GM19438 (cell line): ENCODE results near the gene SEC61A1.

Source experiments
- ATAC-seq: cut with Tn5 transposase; IDR thresholded peaks from one replicate; pipeline ENCODE4 v1.9.1; 2021; ENCODE audit warnings: low read depth; ENCODE audit not compliant: unreplicated experiment

Gene SEC61A1

DNA sequence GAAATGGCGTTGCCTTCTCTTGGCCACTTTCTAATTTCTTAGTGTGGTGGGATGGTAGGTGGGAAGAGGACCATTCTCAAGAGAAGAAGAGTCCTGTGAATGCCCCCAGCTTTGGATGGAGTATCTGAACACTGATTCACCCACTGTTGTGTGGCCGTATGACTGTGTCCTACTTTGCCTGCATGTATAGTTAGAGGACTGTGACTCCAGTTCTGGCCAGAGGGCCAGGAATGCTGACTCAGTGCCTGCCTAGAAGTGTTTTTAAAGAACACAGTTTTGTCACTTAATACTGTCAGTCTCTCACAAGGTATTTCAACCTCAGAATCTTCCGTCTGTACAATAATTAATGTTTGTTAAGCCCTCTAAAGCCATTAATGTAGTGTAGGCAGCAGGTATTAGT lies 2.1 kb downstream of the SEC61A1 start:
- no peak for ATAC-seq

DNA sequence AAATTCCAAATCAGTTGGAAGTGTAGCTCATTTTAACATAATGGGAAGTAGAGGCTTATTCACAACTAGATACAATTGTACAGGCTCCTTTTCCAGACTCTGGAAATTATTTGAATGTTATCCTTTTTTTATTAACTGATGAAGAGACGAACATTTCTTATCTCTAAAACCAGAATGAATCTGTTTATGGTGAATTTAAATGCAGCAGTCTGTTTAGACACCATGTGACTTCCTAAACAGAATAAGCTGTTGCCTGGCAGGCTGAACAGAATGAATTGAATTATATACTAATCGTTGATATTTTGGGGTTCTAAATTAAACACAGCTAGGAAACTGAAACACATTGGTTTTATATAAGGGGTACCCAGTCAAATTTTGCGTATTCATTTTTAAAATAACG lies 4.0 kb downstream of the SEC61A1 start:
- ATAC-seq = no peak

DNA sequence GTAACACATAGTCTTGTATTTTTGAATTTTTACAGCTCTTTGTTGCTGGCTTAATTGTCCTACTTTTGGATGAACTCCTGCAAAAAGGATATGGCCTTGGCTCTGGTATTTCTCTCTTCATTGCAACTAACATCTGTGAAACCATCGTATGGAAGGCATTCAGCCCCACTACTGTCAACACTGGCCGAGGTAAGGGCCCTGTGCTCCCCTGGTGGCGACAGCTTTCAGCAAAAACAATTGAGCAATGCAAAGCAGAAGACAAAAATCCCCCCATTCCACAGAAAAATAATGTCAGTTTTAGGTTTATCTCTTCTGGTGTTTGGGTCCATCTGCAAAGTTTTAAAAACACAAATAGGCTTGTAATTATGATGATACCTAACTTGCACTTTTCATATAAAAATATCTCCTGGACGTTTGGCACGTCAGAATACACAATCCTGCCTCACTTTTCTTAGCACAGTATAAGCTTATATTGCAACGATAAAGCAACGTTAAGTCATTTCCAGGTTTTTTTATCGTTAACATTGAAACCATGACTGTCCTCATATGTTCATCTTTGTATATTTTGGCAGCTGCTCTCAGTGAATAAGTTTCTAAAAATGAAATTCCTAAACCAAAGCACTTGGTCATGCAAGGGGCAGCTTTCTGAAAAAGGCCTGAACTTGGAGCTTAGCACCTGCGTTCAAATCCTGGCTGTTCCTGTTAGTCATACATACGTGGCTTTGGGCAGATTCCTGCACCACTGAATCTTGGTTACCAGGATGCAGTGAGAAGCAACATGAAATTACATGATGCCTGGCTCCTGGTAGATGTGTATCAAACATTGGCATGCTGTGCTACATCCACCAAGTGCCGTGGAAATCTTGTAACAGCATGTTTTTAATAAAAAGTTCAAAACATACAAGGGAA lies 8.5 kb downstream of the SEC61A1 start:
- ATAC-seq = no peak

DNA sequence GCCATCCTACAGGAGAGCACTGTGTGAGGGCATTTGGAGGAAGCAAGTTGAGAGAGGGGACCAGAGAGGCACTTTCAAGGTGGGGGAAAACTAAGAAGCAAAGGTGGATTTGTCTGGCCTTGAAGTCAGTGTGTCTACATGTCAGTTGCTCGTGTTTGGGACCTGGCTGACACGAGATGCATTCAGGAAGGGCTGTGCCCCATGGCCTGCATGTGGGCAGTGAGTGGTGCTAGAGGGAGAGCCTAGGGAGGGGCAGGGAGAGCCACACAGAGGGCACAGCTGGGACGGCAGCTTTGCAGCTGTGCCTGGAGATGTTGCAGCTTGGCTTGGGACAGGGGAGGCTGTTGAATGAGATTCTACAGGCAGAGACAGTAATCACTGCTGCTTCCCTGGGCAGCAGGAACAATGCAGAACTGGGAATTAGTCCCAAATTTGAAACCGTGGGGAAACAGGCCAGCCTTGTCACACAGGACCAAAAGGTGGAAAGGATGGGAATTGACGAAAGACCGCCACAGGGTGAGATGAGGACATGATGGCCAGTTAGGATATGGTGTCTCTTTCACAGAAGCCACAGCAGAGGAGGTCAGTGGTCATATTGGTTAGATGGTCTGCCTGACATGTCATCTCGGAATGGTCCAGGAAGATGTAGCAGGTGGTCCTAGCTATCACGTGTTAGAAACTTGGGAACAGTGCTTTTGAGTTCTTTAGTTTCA lies 10.0 kb downstream of the SEC61A1 start:
- no peak for ATAC-seq

DNA sequence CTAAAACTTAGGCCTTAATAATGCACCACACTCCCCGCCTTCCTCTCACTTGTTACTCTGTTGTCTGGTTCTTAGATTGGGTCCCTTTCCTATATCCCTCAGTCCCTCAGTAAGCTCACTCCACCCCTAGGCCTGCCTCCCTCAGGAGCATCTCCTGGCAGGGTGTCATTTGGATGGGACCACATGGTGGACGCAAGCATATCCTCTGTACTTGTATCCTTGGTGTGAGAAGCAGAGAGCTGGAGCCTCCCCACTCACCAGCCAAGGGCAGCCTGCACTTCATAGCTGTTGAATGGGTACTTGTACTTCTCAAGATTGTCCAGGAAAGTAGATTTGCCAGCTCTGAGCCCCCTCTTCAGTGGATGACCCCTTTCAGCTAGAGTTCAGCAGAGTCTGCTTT lies 11.6 kb downstream of the SEC61A1 start:
- ATAC-seq = no peak

DNA sequence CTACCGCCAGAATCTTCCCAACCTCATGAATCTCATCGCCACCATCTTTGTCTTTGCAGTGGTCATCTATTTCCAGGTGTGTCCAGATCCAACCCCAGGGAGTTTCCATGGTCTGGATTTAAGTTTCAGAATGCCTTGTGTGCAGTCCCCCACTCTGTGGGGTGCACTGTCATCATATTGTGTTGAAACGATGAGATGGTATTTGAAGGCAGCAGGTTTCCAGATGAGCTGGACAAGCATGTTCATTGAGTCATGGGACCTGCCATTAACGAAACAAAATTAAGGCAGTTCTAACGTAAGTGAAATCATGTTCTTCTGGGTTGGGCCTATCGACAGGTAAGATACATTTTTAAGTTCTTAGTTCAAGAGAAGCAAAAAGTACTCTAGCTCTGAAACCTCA lies 12.7 kb downstream of the SEC61A1 start:
- ATAC-seq = no peak

DNA sequence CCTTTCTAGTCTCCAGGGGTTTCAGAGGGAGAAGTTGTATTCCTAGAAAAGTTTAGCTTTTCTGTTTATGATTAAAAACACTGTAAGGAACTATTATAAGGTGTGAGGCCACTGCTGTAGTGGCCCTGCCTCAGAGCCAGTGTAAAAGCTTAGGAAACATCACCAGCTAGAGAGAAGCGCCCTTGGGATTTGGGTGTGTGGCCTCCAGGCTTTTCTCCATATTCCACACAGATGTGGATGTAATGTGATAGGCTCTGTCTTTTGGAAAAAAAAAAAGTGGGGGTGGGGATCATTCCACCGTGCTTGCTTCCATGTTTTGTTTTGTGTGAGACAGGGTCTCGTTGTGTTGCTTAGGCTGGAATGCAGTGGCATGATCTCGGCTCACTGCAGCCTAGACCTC lies 13.9 kb downstream of the SEC61A1 start:
- no peak for ATAC-seq

DNA sequence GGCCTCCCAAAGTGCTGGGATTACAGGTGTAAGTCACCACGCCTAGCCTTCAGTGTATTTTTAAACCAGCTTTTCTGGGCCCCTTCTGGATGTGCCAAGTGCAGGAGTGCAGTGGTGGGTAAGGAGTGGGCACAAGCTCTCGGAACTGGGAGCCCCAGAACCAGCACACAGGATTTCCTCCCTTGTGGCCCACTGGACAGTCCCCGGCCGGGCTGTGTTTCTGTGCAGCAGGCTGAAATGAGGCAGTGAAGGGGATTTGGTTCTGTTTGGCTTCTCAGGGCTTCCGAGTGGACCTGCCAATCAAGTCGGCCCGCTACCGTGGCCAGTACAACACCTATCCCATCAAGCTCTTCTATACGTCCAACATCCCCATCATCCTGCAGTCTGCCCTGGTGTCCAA lies 14.4 kb downstream of the SEC61A1 start:
- no peak for ATAC-seq

DNA sequence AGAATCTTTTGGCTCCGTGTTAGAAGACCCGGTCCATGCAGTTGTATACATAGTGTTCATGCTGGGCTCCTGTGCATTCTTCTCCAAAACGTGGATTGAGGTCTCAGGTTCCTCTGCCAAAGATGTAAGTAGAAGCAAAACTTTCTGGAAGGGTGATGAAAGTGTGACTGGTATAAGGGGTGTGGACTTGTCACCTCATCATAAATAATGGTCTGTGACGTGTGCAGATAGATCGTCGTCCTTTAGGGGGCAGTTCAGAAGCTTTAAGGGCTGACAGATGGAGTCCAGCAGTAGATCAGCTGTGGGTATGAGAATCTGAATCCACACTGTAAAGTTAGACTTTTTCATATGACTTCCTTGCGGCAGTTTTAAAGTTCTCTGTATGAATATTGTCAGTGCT lies 15.3 kb downstream of the SEC61A1 start:
- ATAC-seq = no peak

DNA sequence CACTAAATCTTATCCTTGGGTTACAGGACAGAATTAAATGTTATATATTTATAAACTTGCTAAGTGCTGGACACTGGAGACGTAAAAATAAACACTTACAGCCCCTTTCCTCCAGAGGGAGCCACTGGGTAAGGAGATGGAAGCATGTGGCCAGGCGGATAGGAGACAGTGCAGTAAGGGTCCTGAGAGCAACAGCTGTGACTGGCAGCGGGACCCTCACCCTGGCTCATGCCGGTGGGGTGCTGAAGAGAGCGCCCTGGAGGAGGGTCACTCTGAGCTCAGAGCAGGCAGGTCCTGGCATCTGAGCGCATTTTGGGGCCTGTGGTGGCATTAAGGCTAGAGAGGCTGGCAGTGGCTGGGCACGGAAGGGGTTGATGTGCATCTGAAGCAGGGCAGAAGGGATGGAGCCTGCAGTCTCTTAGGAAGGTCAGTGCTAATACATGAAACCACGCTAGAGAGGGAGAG lies 16.0 kb downstream of the SEC61A1 start:
- ATAC-seq = no peak

DNA sequence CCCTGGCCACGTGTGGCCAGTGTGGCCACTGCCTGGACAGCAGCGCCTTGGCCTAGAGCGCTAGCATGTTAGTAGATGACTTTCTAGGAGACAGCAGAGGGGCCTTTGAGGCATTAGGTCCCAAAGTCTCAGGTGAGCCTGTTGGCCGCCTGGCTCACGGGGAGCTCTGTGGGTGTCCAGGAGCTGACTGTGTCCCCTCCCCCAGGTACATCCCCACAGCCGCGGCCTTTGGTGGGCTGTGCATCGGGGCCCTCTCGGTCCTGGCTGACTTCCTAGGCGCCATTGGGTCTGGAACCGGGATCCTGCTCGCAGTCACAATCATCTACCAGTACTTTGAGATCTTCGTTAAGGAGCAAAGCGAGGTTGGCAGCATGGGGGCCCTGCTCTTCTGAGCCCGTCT lies 17.0 kb downstream of the SEC61A1 start:
- ATAC-seq = no peak

DNA sequence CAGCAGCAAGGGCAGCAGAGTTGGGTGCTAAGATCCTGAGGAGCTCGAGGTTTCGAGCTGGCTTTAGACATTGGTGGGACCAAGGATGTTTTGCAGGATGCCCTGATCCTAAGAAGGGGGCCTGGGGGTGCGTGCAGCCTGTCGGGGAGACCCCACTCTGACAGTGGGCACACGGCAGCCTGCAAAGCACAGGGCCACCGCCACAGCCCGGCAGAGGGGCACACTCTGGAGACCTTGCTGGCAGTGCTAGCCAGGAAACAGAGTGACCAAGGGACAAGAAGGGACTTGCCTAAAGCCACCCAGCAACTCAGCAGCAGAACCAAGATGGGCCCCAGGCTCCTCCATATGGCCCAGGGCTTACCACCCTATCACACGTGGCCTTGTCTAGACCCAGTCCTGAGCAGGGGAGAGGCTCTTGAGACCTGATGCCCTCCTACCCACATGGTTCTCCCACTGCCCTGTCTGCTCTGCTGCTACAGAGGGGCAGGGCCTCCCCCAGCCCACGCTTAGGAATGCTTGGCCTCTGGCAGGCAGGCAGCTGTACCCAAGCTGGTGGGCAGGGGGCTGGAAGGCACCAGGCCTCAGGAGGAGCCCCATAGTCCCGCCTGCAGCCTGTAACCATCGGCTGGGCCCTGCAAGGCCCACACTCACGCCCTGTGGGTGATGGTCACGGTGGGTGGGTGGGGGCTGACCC lies 18.8 kb downstream of the SEC61A1 start:
- ATAC-seq = no peak

DNA sequence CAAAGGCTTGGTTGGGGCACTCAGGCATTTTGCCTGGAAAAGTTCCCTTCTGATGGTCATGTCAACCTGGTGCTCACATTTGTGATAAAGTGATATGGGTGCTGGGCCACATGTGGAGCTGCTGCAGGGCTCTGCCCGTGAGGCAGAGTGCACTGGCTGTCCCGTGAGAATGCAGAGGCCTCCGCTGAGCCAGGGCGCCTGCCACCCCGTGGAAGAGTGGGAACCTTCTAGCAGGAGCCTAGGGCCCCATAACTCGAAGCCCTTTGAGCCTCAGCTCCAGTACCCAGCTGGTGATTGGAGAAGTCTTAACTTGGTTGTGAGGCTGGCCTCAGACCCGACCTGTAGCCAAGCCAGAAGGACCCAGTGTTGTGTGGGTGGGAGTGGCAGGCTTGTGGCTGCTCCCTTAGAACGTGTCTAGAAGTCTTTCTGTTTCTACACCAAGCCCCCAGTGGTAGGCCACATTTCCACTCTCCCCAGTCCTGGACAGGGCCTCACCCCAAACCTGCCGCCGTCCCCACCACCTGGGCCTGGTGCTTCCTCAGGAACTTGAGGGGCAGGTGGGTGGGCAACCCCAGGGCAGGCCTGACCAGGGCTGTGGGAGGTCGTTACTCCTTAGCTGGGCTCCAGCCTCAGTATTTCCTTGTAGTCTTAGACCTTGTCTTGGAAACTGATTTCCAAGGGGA lies 19.7 kb downstream of the SEC61A1 start:
- no peak for ATAC-seq

DNA sequence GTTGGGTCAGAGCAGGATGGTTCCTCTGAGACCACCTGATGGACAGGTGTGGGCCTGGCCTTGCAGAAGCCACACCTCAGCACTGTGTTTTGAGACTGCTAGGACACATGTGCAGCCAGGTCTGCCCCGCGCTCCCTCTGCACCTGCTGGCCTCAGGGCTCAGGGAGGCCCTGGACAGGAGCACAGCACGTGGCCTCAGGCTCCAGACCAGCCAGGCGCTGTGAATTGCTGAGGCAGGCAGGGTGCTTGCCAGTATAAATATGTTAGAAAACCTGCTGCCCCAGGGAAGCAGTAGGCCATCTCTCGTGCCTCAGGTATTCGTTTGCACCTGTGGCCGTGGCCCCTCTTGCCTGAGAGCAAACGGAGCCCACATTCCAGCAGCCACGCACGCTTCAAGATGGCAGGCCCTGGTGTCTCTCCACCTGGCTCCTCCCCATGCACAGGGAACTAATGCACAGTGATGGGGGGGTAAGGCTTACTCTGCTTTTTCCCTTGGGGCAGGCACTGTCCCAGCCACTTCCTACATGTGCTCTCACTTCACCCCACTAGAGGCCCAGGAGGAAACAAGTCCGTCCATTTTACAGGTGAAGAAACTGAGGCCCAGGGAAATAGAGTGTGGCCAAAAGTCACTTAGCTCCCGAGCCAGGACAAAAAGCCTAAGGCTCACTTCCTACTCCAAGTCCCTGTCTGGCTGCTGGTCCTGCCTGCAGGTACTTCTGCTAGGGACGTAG lies 20.4 kb downstream of the SEC61A1 start:
- no peak for ATAC-seq

DNA sequence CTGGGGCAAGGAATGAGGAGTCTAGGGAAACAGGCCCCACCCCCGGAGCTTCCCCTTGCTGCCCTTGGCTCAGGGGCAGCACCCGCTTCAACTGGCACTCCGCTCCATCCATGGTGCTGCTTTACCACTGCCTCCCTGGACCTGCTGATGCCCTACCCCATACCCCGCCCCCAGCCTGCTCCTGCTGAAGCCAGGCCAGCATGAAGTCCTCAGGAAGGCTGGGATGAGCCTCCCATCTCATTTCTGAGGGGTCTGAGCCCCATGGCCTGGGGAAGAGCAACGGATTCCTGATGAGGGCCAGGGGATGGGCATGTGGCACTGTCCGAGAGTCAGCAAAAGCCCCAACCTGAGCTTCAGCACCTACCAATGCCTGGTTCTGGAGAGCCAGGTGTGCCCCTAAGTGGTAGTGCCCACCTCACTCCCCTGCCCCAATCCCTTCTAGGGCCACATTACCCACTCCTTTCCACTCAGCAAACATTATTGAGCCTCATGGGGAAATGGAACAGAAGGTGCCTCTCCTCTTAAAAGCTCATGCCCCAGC lies 21.0 kb downstream of the SEC61A1 start:
- no peak for ATAC-seq

DNA sequence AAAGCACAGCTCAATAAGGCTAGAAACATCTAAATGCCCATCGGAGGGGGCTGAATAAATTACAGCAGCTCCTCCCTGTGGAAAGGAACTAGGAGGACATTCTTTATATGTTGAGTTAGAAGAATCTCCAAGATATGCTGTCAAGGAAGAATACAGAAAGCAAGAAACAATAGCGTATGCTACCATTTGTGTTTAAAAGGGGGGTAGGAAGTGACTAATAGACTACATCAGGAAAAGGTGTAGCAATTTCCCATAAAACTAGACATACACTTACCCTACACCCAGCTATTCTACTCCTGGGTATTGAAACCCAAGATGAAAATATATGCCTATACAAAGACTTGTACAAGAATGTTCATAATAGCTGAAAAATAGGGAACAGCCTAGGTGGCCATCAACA lies 21.6 kb downstream of the SEC61A1 start:
- ATAC-seq = no peak

DNA sequence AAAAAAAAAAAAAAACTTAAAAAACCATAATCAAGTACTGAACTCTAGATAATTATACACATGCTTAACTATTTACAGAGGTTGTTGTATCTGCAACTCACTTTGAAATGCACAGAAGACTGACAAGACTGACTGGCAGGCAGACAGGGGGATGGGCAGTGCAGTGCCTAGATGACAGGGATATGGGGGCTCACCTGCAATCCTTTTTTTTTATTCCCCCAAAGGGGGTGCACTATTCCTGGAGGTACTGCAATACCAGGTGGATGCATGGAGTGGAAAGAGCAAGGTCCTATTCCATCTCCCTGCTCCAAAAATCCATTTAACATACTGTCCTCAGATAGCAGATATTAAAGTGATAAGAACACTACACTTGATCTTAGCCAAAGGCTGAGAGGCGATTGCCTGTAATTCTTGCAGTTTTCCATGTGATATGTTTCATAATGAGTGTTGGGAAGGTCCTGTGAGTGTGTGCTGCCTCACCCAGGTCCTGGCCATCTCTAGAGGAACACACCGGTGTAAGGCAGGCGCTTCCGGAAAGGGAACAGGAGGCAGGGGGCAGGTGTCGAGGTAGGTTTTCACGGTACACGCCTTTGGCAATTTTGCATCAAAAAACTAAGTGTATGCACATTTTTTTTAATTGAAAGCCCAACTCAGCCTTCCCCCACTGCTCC lies 22.7 kb downstream of the SEC61A1 start:
- ATAC-seq = no peak

DNA sequence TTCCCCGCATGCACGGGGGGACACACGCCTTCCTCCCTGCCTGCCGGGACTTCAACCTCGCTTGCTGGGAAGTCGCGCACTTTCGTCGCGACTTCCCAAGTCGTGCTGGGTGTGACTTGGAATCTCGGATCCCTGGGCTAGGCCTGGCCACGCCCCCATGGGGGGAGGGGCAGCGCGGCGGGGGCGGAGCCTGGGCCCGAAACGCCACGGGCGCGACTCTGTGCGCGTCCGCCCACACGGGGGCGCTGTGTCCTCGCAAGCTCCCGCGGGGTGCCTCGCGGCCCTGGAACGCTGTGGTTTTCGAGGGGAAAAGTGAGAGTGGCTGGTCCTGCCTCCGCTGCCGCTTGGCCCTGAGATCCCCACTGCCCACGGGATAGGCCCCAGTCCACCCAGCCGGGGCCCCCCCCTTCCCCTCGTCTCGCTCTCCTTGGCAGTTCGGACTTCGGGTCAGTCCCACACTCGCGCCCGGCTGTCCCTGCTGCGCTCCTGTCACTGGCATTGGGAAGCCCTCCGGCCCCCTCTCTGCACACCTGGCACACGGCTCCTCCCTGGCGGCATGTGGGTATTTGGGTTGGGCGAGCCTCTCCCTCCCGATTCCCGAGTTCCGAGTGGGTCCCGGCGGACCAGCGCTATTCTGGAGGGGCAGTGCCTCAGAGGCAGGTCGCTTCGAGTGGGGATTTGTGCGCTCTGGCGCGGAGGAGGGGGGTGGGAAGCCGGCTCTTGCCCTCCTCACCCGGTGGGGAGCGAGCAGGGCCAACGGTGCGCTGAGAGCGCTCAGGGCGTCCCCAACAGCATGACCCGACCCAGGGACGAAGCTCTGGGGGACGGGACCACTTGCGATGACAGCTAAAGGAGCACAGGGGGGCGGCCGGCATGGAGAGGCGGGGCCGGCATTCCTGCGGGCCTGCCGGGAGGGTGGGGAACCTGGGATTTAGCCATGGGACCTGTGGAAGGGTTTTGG lies 23.6 kb downstream of the SEC61A1 start:
- peak; percentile 61 for ATAC-seq
